HG02840 (cell line): ENCODE data around the gene SUGP1.
A peak's percentile ranks its signal among the peaks of the same experiment; 100 is the strongest.
"Not testable (repeated sequence)": the region's sequence is repeated elsewhere in the genome, so short reads cannot be mapped to it uniquely, and the experiment has no call there.

Source experiments
- ATAC-seq: cut with Tn5 transposase; IDR thresholded peaks from one replicate; pipeline ENCODE4 v1.9.1; 2021; ENCODE audit warnings: mild to moderate bottlenecking, moderate library complexity, moderate number of reproducible peaks; ENCODE audit not compliant: unreplicated experiment, low FRiP score

SUGP1 gene

GRCh38 chr19:19320361-19321140 lies at the start of gene SUGP1, which contains the start of gene MAU2:
Gene SUGP1, minus strand, starts transcription at chr19:19320509. Its CDS starts 13 bp downstream, at chr19:19320496.
Gene MAU2, plus strand, starts transcription at chr19:19320829. Its CDS starts 31 bp downstream, at chr19:19320860.
- ATAC-seq, result peak; percentile 87

GRCh38 chr19:19368087-19368486 lies 47.8 kb upstream of the SUGP1 start:
- no peak for ATAC-seq

DNA sequence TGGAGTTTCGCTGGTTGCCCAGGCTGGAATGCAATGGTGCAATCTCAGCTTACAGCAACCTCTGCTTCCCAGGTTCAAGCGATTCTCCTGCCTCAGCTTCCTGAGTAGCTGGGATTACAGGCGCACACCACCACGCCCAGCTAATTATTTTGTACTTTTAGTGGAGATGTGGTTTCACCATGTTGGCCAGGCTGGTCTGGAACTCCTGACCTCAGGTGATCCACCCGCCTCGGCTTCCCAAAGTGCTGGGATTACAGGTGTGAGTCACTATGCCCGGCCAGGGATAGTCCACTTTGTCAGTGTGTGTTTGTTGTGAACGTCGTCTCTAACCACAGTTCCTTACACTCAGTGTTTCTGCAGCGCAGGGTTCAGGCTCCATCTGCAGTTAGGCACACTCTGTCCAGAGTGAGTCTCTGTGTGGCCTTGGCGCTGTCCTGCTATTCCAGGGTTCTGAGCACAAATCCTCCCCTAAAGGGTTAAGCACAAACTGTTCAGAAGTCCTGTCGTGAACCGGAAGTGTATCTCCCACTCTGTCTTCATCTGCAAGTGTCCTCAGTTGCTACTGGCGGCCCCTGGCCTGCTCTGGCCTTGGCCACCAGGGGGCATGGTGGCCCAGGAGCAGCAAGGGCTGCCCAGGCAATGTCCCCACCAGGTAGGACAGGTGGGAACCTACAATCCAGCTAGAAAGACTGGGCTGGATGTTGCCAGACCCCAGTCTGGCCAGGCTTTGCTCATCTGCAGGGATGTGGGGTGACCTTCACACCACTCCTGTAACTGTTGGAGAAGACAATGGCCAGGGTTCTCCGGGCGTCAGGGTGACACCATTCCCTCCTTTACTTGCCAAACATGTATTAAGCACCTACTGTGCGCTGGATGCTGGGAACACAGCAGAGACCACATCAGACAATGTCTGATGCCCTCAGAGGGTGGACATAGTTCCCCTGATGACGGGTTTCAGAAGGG lies 46.4 kb upstream of the SUGP1 start:
- no peak for ATAC-seq

DNA sequence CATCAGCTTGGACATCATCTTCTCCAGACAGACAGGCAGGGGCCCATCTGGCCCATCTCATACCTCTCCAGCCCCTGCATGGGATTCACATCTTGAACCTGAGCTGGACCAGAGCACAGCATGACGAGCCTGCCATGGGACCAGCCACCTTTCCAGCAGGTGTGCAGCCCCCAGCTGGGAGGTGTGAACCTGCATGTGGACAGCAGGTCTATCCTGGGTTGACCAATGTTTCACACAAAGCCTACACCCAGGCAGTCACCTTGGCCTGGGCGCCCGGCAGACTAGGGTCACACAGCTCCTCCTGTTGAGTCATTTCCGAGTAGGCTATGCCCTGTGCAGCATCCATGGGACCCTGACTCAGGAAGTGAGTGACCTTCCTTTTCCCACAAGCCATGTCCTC lies 41.8 kb upstream of the SUGP1 start:
- no peak for ATAC-seq

DNA sequence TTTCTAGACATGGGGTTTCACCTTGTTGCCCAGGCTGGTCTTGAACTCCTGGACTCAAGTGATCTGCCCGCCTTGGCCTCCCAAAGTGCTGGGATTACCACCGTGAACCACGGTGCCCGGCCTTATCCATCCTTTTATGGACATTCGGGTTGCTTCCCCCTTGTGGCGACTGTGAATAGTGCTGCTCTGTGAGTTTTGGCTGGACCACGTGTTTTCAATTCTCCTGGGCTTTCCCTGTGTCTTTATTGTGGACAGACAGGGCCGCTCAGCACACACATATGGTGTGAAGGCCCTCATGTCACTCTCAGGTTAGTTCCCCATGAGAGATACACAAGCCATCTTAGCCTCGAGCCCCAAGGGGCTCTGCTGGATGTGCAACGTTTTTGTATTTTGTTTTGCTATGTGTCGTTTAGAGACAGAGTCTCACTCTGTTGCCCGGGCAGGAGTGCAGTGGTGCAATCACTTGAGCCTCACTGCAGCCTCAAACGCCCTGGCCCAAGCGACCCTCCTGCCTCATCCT lies 40.8 kb upstream of the SUGP1 start:
- ATAC-seq, result peak; percentile 64

- no peak for ATAC-seq
These were observed 36.7 kb upstream of the SUGP1 start for GRCh38 chr19:19356901-19357566.

- ATAC-seq, result no peak
These were observed 36.2 kb upstream of the SUGP1 start for GRCh38 chr19:19356500-19356899.

GRCh38 chr19:19355606-19356139 lies 35.4 kb upstream of the SUGP1 start:
- no peak for ATAC-seq

GRCh38 chr19:19354932-19355331 lies 34.6 kb upstream of the SUGP1 start:
- ATAC-seq, result no peak

DNA sequence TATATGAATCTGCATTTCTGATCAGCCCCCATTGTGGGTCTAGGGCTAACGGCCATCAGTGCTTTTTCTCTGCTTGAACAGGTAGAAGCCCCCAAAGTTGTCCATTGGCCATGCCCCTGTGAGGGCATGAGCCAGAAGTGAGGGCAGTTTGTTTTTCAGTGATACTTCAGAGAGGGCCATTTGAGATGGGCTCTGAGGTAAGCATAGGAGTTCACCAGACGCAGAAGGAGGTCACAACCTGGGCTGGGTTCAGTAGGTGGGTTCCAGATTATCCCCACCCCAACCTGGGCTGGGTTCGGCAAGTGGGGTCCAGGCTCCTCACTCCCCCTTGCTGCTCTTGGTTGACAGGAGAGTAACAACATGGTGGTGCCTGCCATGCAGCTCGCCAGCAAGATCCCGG lies 33.7 kb upstream of the SUGP1 start:
- ATAC-seq, result no peak

- no peak for ATAC-seq
These were observed 32.5 kb upstream of the SUGP1 start for GRCh38 chr19:19352823-19353222.

DNA sequence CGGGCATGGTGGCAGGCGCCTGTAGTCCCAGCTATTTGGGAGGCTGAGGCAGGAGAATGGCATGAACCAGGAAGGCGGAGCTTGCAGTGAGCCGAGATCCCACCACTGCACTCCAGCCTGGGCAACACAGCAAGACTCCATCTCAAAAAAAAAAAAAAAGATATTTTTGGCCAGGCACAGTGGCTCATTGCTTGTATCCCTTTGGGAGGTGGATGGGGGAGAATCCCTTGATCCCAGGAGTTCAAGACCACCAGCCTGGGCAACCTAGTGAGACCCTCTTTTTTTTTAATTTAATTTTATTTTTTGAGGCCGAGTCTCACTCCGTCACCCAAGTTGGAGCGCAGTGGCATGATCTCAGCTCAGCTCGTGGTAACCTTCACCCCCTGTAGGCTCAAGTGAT lies 30.4 kb upstream of the SUGP1 start:
- not testable (repeated sequence) for ATAC-seq

DNA sequence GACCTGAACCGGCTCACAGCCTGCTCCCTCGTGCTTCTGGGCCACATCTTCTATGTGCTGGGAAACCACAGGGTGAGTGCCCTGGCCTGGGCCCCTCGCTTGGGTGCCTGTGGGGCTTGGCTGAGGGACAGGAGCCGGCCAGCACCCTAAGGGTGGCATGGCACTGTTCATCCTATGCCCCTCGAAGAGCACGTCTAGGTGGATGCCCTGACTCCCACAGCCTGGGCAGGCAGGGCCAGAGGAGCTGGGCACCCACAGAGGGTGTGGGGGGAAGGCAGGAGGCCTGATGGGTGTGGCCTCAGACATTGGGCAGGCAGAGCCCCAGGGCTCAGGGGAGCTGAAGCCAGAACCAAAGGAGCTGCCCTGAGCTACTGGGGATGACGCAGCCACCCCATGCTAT lies 29.1 kb upstream of the SUGP1 start:
- no peak for ATAC-seq

DNA sequence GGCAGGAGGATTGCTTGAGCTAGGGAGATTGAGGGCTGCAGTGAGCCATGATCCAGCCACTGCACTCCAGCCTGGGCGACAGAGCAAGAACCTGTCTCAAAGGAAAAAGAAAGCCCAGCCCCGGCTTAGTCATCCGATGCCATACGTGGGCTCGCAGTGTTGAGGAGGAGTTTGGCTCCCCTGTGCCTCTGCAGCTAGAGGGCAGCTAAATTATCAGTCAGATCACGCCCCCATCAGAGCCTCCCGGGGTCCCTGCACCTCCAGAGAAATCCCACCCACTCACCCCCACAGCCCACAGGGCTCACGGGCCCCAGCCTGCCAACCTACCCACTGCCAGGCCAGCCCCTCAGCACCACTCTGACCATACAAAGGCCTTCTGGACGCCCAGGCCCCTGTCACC lies 28.0 kb upstream of the SUGP1 start:
- ATAC-seq, result no peak

DNA sequence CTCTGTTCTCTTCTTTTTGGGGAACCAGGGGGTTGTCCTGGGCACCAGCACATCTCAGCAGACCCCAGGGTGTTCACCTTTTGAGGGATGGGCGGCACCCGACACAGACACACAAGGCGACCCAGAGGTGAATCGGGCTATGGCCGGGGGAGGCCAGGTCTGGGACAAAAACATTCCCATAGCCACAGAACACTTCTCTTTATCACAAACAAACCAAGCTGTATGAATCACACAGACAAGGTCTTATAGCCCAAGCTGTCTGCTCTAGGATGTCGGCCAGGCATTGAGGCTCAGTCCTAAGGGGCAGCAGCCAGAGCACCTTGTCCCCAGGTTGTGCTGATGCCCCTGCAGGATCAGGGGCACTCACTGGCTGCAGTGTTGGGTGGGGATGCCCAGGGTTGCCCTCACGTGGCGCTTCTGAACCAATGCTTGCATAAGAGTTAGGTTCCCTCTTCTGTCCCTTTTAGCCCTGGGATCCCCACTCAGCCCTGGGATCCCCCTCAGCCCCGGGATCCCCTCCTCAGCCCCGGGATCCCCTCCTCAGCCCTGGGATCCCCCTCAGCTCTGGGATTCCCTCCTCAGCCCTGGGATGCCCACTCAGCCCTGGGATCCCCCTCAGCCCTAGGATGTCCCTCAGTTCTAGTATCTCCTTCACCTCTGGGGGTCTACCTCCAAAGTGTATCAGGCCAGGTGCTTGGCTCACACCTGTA lies 27.2 kb upstream of the SUGP1 start:
- no peak for ATAC-seq

DNA sequence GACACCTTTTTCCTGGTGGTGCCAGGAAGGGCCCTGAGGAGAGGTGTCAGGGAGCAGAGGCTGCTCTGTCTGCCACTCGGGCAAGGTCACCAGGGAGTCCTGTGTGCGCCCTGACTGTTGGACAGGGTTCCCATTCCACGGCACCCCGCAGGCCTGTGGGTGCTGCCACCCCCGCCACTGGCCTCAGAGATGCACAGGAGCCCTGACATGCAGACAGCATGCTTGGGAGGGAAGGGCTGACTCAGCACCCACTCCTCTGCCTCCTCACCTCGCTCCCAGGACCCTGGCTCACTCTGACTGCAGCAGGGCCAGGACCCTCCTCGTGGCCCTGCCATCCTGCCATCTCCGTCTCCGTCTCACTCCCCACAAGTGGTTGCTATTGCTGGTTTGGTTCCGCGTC lies 25.7 kb upstream of the SUGP1 start:
- no peak for ATAC-seq

GRCh38 chr19:19345232-19345631 lies 24.9 kb upstream of the SUGP1 start:
- no peak for ATAC-seq

DNA sequence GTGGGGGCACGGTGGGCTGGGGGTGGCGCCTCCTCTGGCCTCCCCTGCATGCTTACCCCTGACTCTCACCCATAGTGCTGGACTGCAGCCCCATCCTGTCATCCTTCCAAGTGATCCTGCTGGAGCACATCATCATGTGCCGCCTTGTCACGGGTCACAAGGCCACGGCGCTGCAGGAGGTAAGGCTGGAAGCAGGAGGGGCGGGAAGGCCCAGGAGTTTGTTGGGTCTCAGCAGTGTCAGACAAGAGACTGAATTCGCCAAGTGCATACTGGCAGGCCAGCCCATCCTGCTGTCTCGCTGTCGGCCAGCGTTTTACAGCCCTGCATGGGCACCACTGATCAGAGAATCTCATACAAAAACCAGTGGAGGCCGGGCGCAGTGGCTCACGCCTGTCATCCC lies 23.5 kb upstream of the SUGP1 start:
- ATAC-seq, result no peak

DNA sequence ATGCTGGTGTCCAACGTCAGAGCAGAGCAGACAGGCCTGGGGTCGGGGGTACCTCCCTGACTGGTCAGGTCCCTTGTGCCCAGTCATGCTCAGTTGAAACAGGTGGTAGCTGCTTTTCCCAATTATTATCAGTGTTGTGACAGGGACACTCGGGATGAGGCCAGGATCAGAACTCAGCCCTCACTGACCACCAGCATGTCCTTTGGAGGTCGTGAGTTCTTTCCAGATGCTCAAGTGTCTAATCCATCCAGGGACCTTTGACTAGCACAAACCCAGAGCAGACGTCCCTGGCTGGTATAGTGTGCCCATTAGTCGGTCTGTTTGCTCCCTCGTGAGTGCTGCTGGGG lies 22.7 kb upstream of the SUGP1 start:
- no peak for ATAC-seq
